Astrocyte of the cerebellum (primary cell): ENCODE data around the gene RAI1.

ENCODE experiments used
- DNase-seq: peaks from one replicate; pipeline ENCODE4 v3.0.0-alpha.2; 2011; ENCODE audit warnings: low read depth
- H3K4me3 ChIP-seq: 2 replicates; pipeline ENCODE4 v1.5.1; 2011; ENCODE audit warnings: mild to moderate bottlenecking, low read depth, low read length, moderate library complexity
- in situ Hi-C: cut with HindIII; loops from 2 replicates; pipeline ENCODE4 v1.10.0; 2017; ENCODE audit warnings: low sequenced_read_pairs
- TF ChIP-seq, protein P1 (sequence below): IDR thresholded peaks from 2 replicates; pipeline ENCODE4 v1.5.1; 2012; ENCODE audit warnings: low read length, low read depth, moderate library complexity, mild to moderate bottlenecking; ENCODE audit errors: missing control alignments

RAI1 gene

GRCh38 chr17:17843096-17843495 lies 161.8 kb downstream of the RAI1 start:
- TF ChIP-seq, protein P1, sequence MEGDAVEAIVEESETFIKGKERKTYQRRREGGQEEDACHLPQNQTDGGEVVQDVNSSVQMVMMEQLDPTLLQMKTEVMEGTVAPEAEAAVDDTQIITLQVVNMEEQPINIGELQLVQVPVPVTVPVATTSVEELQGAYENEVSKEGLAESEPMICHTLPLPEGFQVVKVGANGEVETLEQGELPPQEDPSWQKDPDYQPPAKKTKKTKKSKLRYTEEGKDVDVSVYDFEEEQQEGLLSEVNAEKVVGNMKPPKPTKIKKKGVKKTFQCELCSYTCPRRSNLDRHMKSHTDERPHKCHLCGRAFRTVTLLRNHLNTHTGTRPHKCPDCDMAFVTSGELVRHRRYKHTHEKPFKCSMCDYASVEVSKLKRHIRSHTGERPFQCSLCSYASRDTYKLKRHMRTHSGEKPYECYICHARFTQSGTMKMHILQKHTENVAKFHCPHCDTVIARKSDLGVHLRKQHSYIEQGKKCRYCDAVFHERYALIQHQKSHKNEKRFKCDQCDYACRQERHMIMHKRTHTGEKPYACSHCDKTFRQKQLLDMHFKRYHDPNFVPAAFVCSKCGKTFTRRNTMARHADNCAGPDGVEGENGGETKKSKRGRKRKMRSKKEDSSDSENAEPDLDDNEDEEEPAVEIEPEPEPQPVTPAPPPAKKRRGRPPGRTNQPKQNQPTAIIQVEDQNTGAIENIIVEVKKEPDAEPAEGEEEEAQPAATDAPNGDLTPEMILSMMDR = no peak
- no peak for DNase-seq
- no peak overlapping the region for H3K4me3 ChIP-seq
- in situ Hi-C loops = no loop called here

DNA sequence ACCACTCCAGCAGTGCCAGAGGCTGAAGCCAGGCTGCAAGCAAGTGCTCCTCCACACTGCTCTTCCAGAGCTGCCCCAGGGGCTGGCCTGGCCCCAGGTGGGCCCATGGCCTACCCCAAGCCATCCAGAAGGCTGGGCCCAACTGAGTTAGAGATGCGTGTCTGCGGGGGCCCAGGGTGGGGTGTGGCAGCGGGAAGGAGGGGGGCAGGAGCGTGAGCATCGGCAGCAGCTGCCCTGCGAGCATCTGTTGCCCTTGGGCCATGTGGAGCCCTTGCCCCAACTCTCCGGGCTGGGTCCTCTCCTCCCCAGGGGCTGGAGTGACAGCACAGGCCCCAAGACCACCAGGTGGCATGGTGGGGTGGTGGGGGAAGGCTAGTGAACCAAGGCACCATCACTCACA lies 162.8 kb downstream of the RAI1 start:
- TF ChIP-seq, protein P1 = no peak
- no peak overlapping the region for H3K4me3 ChIP-seq
- no peak for DNase-seq
- in situ Hi-C loops = no loop called here

GRCh38 chr17:17844500-17844899 lies 163.2 kb downstream of the RAI1 start:
- no peak overlapping the region for H3K4me3 ChIP-seq
- no peak for DNase-seq
- in situ Hi-C loops = no loop called here
- TF ChIP-seq, protein P1 = no peak

- TF ChIP-seq, protein P1 = no peak
- no peak overlapping the region for H3K4me3 ChIP-seq
- in situ Hi-C loops = no loop called here
- no peak for DNase-seq
These were observed 164.0 kb downstream of the RAI1 start for GRCh38 chr17:17845046-17845775.

DNA sequence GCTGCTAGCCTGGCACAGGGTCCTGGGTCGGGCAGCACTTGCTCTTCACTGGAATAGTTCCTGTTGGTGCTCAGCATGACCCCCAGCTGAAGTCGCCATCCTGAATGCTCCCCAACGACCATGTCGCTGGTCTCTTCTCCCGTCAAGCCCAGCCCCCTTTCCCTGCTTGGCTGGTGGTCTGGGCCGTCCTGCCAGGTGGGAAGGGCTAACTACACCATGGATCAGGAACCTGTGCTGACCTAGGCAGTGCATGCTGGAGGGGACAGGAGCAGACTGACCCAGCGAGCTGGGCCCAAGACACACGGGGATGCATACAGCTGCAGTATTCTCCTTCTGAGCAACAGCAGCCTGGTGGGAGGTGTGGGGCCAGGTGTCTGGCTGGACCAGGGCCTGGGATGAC lies 164.7 kb downstream of the RAI1 start:
- TF ChIP-seq, protein P1 = no peak
- no peak overlapping the region for H3K4me3 ChIP-seq
- in situ Hi-C loops = no loop called here
- no peak for DNase-seq

DNA sequence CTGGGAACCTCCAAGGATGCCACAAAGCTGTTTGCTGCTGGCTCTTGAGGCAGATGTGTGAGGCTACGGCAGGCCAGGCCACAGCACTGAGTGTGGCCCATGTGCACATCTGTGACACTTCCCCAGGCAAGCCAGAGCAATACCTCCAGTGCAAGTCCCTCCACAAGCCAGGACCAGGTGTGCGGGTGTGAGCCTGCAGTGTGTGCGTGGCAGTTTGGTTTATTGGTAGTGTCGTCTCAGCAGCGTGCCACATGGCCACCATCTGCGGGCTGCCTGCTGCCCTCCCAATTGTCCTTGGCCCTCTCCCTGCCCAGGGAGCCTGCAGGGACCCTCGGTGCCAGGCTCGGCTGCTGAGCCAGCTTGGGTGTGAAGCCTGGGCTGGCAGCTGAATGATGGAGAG lies 165.4 kb downstream of the RAI1 start:
- in situ Hi-C loops = no loop called here
- H3K4me3 ChIP-seq = no peak overlapping the region
- DNase-seq = no peak
- TF ChIP-seq, protein P1 = no peak
